ENCODE measurements around the gene FMO1.

GRCh38 chr1:171311771-171312558, 63.7 kb downstream of the FMO1 start:
- TF ChIP-seq BHLHE40 (IDR thresholded peaks at IDR 0.05; ENCODE audit: low read depth, low read length), result no peak
- TF ChIP-seq RFX5 (IDR thresholded peaks at IDR 0.05), result no peak

Data from A549 (cell line).